HT-29 (cell line): Measurements from ENCODE around the gene CEBPE. TPM values are rescaled to one million over a fixed set of nuclear protein-coding genes. Genes with fewer than 3 reads are reported as not detected.

Experiments used
- DNase-seq: peaks from one replicate; pipeline ENCODE4 v3.0.0-alpha.2; 2015; ENCODE audit warnings: low spot score
- total RNA-seq: library from RNA; depleted of rRNA; stranded (reverse); fragments of >200 nt; shearing (Covaris generic); gene quantifications from 2 replicates; pipeline ENCODE4 v1.2.3, GENCODE V29; 2014; rRNA removed

Gene CEBPE
- total RNA-seq = not detected in 2 replicates

GRCh38 chr14:23118506-23119362 lies at the start of gene CEBPE:
TSS of gene CEBPE (minus strand) at chr14:23119255. CDS start at chr14:23119091, 164 bp downstream.
- no peak for DNase-seq

GRCh38 chr14:23168246-23168645 lies 49.2 kb upstream of the CEBPE start:
- no peak for DNase-seq

- no peak for DNase-seq
These were observed 48.2 kb upstream of the CEBPE start for GRCh38 chr14:23167116-23167847.

- DNase-seq = no peak
These were observed 45.9 kb upstream of the CEBPE start for GRCh38 chr14:23164949-23165348.

- DNase-seq = no peak
These were observed 45.2 kb upstream of the CEBPE start for GRCh38 chr14:23164250-23164649.

- no peak for DNase-seq
These were observed 44.8 kb upstream of the CEBPE start for GRCh38 chr14:23163830-23164229.

GRCh38 chr14:23162800-23163199 lies 43.7 kb upstream of the CEBPE start:
- DNase-seq = no peak

GRCh38 chr14:23162005-23162404 lies 43.0 kb upstream of the CEBPE start:
- DNase-seq = no peak

- no peak for DNase-seq
These were observed 42.0 kb upstream of the CEBPE start for GRCh38 chr14:23160924-23161522.

- no peak for DNase-seq
These were observed 40.5 kb upstream of the CEBPE start for GRCh38 chr14:23159532-23159931.

GRCh38 chr14:23158779-23159178 lies 39.7 kb upstream of the CEBPE start:
- DNase-seq = no peak

- no peak for DNase-seq
These were observed 36.0 kb upstream of the CEBPE start for GRCh38 chr14:23154964-23155587.

GRCh38 chr14:23153851-23154796 lies 35.1 kb upstream of the CEBPE start:
- DNase-seq = no peak

GRCh38 chr14:23151342-23151741 lies 32.3 kb upstream of the CEBPE start:
- DNase-seq = no peak

- no peak for DNase-seq
These were observed 30.7 kb upstream of the CEBPE start for GRCh38 chr14:23149745-23150144.

- DNase-seq = no peak
These were observed 29.7 kb upstream of the CEBPE start for GRCh38 chr14:23148591-23149249.

- no peak for DNase-seq
These were observed 28.6 kb upstream of the CEBPE start for GRCh38 chr14:23147676-23148075.

GRCh38 chr14:23146980-23147379 lies 27.9 kb upstream of the CEBPE start:
- no peak for DNase-seq

GRCh38 chr14:23146351-23146910 lies 27.4 kb upstream of the CEBPE start:
- DNase-seq = no peak

GRCh38 chr14:23145794-23146350 lies 26.8 kb upstream of the CEBPE start:
- DNase-seq = no peak
